HEK293T (cell line): ENCODE results near the gene CCDC87.

ENCODE experiments used
- CTCF ChIA-PET: fragments of 350-600 bp; formaldehyde crosslinking; extraction: SDS; loops from one replicate; lab custom pipeline; 2021; ENCODE audit warnings: antibody characterized with exemption, inconsistent platforms; lab: Yijun Ruan, JAX
- POLR2A ChIA-PET: fragments of 350-600 bp; formaldehyde crosslinking; extraction: SDS; loops from one replicate; lab custom pipeline; 2020; ENCODE audit warnings: antibody characterized with exemption, inconsistent platforms; lab: Yijun Ruan, JAX
- DNase-seq: peaks from one replicate; pipeline ENCODE4 v3.0.0; 2012; ENCODE audit warnings: mixed read lengths; ENCODE audit errors: extremely low spot score
- ARNT ChIP-seq: fragments of 450-650 bp; IDR thresholded peaks from 2 replicates; pipeline ENCODE4 v1.6.1; 2017; ENCODE audit warnings: mild to moderate bottlenecking
- BHLHE40 ChIP-seq: fragments of 450-650 bp; IDR thresholded peaks from 2 replicates; pipeline ENCODE4 v1.6.1; 2016; ENCODE audit warnings: mild to moderate bottlenecking, moderate library complexity, borderline replicate concordance
- CTBP1 ChIP-seq: fragments of 450-650 bp; IDR thresholded peaks from 2 replicates; pipeline ENCODE4 v1.6.1; 2016; ENCODE audit warnings: borderline replicate concordance
- ELF4 ChIP-seq: fragments of 450-650 bp; IDR thresholded peaks from 2 replicates; pipeline ENCODE4 v1.6.1; 2017; ENCODE audit warnings: antibody characterized with exemption
- FOXA1 ChIP-seq: fragments of 450-650 bp; IDR thresholded peaks from 2 replicates; pipeline ENCODE4 v1.6.1; 2016; ENCODE audit warnings: mild to moderate bottlenecking
- FOXK2 ChIP-seq: fragments of 450-650 bp; IDR thresholded peaks from 2 replicates; pipeline ENCODE4 v1.6.1; 2016; ENCODE audit warnings: mild to moderate bottlenecking
- FOXM1 ChIP-seq: fragments of 450-650 bp; IDR thresholded peaks from 2 replicates; pipeline ENCODE4 v1.6.1; 2017; ENCODE audit warnings: mild to moderate bottlenecking, borderline replicate concordance
- HDGF ChIP-seq: fragments of 450-650 bp; IDR thresholded peaks from 2 replicates; pipeline ENCODE4 v1.6.1; 2017; ENCODE audit warnings: antibody characterized with exemption, borderline replicate concordance
- L3MBTL2 ChIP-seq: fragments of 450-650 bp; conservative IDR thresholded peaks from 2 replicates; pipeline ENCODE4 v1.6.1; 2016; ENCODE audit warnings: mild to moderate bottlenecking
- LEF1 ChIP-seq: fragments of 450-650 bp; IDR thresholded peaks from 2 replicates; pipeline ENCODE4 v1.6.1; 2017; ENCODE audit warnings: mild to moderate bottlenecking, borderline replicate concordance
- NFRKB ChIP-seq: fragments of 450-650 bp; IDR thresholded peaks from 2 replicates; pipeline ENCODE4 v1.6.1; 2016; ENCODE audit warnings: mild to moderate bottlenecking, moderate library complexity
- SP1 ChIP-seq: fragments of 450-650 bp; IDR thresholded peaks from 2 replicates; pipeline ENCODE4 v1.6.1; 2017
- SUZ12 ChIP-seq: fragments of 450-650 bp; IDR thresholded peaks from 2 replicates; pipeline ENCODE4 v1.6.1; 2016; ENCODE audit warnings: mild to moderate bottlenecking
- TARDBP ChIP-seq: fragments of 450-650 bp; IDR thresholded peaks from 2 replicates; pipeline ENCODE4 v1.6.1; 2016
- ZNF384 ChIP-seq: fragments of 450-650 bp; IDR thresholded peaks from 2 replicates; pipeline ENCODE4 v1.6.1; 2016
- TF ChIP-seq, protein P1 (sequence below): fragments of 450-650 bp; IDR thresholded peaks from 2 replicates; pipeline ENCODE4 v1.6.1; 2016

Gene CCDC87

GRCh38 chr11:66562275-66562674, 30.6 kb downstream of the CCDC87 start:
- POLR2A ChIA-PET, result interaction anchor here (2.0 kb wide), 1 partner anchor 17 kb away, joined by 4 read pairs; the partner anchor contains the start of gene ZDHHC24
- CTCF ChIA-PET, result interaction anchor here (0.5 kb wide), 1 partner anchor 69 kb away, joined by 3 read pairs; no protein-coding TSS in a partner anchor
- DNase-seq, result no peak
- no peak for TF ChIP-seq NFRKB

DNA sequence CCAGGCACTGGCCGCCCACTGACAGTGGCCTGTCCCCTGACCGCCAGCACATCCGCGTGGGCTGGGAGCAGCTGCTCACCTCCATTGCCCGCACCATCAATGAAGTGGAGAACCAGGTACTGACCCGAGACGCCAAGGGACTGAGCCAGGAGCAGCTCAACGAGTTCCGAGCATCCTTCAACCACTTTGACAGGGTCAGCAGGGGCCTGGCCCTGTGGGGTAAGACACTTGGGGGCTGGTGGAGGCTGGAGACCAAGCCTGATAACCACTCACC, 31.0 kb downstream of the CCDC87 start:
- DNase-seq, result no peak
- ChIA-PET POLR2A (interaction anchor here (1.2 to 2.0 kb wide), 2 partner anchors 12 to 16 kb away, joined by 3 to 4 read pairs; partner anchors contain the start of gene ZDHHC24), CTCF (interaction anchor here (0.5 kb wide), 1 partner anchor 68 kb away, joined by 3 read pairs; no protein-coding TSS in a partner anchor)
- TF ChIP-seq HDGF (no peak), FOXK2 (no peak), LEF1 (no peak), ELF4 (no peak)

DNA sequence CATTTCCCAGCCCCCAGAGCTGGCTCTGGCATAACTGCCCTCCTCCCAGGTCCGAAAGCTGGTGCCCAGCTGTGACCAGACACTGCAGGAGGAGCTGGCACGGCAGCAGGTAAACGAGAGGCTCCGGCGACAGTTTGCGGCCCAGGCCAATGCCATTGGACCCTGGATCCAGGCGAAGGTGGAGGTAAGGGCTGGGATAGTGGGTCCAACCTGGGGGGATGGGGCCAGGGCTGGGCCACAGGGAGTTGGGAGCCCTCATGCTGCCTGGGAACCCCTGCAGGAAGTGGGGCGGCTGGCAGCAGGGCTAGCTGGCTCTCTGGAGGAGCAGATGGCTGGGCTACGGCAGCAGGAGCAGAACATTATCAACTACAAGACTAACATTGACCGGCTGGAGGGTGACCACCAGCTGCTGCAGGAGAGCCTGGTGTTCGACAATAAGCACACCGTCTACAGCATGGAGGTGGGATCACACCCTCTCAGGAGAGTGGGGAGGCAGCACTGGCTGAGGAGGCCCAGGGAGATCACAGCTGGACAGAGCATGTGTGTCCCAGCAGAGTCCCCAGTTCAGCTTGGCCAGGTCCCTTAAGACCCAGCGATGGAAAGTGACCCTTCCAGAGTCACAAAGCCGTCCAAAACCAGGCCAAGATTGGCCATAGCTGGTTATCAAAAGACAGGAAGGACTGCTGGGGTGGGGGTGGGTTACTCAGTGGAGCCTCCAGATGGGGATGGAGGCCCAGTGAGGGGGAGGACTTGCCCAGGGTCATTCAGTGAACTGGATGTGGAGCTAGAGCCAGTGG, 31.5 kb downstream of the CCDC87 start:
- ChIA-PET POLR2A (interaction anchor here (1.2 to 2.0 kb wide), 2 partner anchors 12 to 16 kb away, joined by 3 to 4 read pairs; partner anchors contain the start of gene ZDHHC24), CTCF (interaction anchor here (0.5 to 0.7 kb wide), 2 partner anchors 17 to 68 kb away, joined by 3 to 4 read pairs; no protein-coding TSS in a partner anchor)

GRCh38 chr11:66559866-66560676, 32.8 kb downstream of the CCDC87 start:
- no peak for DNase-seq
- CTCF ChIA-PET, result interaction anchor here (0.6 kb wide), 1 partner anchor 20 kb away, joined by 3 read pairs; no protein-coding TSS in a partner anchor
- POLR2A ChIA-PET, result no interaction called here
- TF ChIP-seq NFRKB, result no peak
- TF ChIP-seq SP1, result no peak
- no peak for TF ChIP-seq FOXK2
- TF ChIP-seq ELF4, result no peak
- no peak for TF ChIP-seq ARNT
- TF ChIP-seq, protein P1, sequence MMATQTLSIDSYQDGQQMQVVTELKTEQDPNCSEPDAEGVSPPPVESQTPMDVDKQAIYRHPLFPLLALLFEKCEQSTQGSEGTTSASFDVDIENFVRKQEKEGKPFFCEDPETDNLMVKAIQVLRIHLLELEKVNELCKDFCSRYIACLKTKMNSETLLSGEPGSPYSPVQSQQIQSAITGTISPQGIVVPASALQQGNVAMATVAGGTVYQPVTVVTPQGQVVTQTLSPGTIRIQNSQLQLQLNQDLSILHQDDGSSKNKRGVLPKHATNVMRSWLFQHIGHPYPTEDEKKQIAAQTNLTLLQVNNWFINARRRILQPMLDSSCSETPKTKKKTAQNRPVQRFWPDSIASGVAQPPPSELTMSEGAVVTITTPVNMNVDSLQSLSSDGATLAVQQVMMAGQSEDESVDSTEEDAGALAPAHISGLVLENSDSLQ, result no peak
- no peak for TF ChIP-seq LEF1
- TF ChIP-seq FOXM1, result no peak
- no peak for TF ChIP-seq TARDBP
- no peak for TF ChIP-seq SUZ12
- no peak for TF ChIP-seq CTBP1
- no peak for TF ChIP-seq HDGF
- TF ChIP-seq FOXA1, result no peak
- no peak for TF ChIP-seq ZNF384
- TF ChIP-seq L3MBTL2, result no peak
- TF ChIP-seq BHLHE40, result no peak

More for the DNA sequence above, 31.5 kb downstream of the CCDC87 start:
- DNase-seq, result no peak
- TF ChIP-seq FOXM1 (no peak), TARDBP (no peak), SUZ12 (no peak), LEF1 (no peak), SP1 (no peak), NFRKB (no peak), BHLHE40 (no peak), ZNF384 (no peak), CTBP1 (no peak), L3MBTL2 (no peak), HDGF (no peak), FOXA1 (no peak)
- TF ChIP-seq, protein P1, result no peak

DNA sequence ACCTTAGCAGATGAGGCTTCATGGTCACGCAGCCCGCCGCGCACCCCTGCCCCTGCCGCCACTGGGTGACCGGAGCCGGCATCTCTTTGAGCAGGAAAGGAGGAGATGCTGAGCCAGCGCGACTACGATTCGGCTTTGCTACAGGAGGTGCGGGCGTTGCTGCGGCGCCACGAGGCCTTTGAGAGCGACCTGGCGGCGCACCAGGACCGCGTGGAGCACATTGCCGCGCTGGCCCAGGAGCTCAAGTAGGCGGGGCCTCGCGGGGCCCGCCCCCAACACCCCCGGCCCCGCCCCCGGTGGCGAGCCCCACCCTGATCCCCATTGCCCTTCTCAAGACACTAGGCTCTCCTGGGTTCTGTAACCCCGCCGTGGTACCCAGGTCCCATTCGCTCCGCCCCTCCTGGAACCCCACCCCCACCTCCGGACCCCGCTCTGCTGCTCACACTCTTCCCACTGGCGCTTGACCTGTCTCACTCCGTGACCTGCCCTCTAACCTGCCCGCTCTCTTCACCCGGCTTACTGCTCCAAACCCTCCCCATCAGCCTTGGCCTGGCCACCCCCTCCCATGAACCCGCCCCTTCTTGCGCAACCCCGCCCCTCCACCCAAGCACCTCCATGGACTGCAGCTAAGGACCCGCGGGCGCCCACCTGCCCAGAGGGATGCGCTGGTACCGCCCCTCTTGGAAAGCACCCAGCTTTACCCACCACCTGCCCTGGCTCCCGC, 33.6 kb downstream of the CCDC87 start:
- TF ChIP-seq FOXK2 (no peak), FOXA1 (no peak), BHLHE40 (no peak), CTBP1 (no peak), FOXM1 (no peak), NFRKB (no peak), SUZ12 (no peak), ARNT (no peak), HDGF (no peak), ZNF384 (no peak), LEF1 (no peak), SP1 (no peak)
- TF ChIP-seq, protein P1, result no peak
- DNase-seq, result no peak
- ChIA-PET CTCF (interaction anchor here (0.6 kb wide), 1 partner anchor 20 kb away, joined by 3 read pairs; no protein-coding TSS in a partner anchor), POLR2A (no interaction called here)
